Urothelium cell line (cell line): ENCODE data around the gene SLC4A1AP.
"Not testable (repeated sequence)": the region's sequence is repeated elsewhere in the genome, so short reads cannot be mapped to it uniquely, and the experiment has no call there.

Experiments
- DNase-seq: peaks from one replicate; pipeline ENCODE4 v3.0.0; 2011; ENCODE audit warnings: low spot score, mixed read lengths
- FAIRE-seq: peaks from 2 replicates; lab custom pipeline; 2011; peaks lifted over from hg19 to GRCh38; lab: Jason Lieb, UNC

The SLC4A1AP gene

GRCh38 chr2:27663285-27664153, at the start of gene SLC4A1AP, which contains the start of gene SUPT7L:
TSS of gene SLC4A1AP (plus strand) at chr2:27663889. CDS start at chr2:27663915, 26 bp downstream.
TSS of gene SUPT7L (minus strand) at chr2:27663614. CDS start at chr2:27662192, 1,422 bp downstream.
- peak; percentile 46 for FAIRE-seq
- DNase-seq, result peak; percentile 82

- DNase-seq, result no peak
- no peak for FAIRE-seq
Observed at GRCh38 chr2:27613985-27614384, 49.7 kb upstream of the SLC4A1AP start.

GRCh38 chr2:27615316-27615715, 48.4 kb upstream of the SLC4A1AP start:
- FAIRE-seq (no peak), DNase-seq (no peak)

GRCh38 chr2:27621524-27621923, 42.2 kb upstream of the SLC4A1AP start:
- DNase-seq (no peak), FAIRE-seq (no peak)

GRCh38 chr2:27622921-27623384, 40.7 kb upstream of the SLC4A1AP start:
- FAIRE-seq, result no peak
- DNase-seq, result peak; percentile 27

GRCh38 chr2:27624943-27625342, 38.7 kb upstream of the SLC4A1AP start:
- FAIRE-seq, result no peak
- no peak for DNase-seq

GRCh38 chr2:27626323-27626722, 37.4 kb upstream of the SLC4A1AP start:
- not testable (repeated sequence) for DNase-seq, FAIRE-seq

GRCh38 chr2:27626921-27627320, 36.8 kb upstream of the SLC4A1AP start:
- FAIRE-seq, DNase-seq: not testable (repeated sequence)

- FAIRE-seq, result no peak
- peak; percentile 63 for DNase-seq
Observed at GRCh38 chr2:27627963-27628766, 35.5 kb upstream of the SLC4A1AP start.

GRCh38 chr2:27628767-27629709, 34.7 kb upstream of the SLC4A1AP start, which contains the start of the genes CCDC121 and GPN1:
TSS of gene CCDC121 (minus strand) at chr2:27629012. CDS start at chr2:27627799, 1,213 bp downstream.
TSS of gene GPN1 (plus strand) at chr2:27629050. CDS start at chr2:27629059, 9 bp downstream.
- DNase-seq, result peak; percentile 97
- FAIRE-seq, result peak; percentile 82

GRCh38 chr2:27630257-27630656, 33.4 kb upstream of the SLC4A1AP start:
- DNase-seq, FAIRE-seq: not testable (repeated sequence)

- no peak for DNase-seq
- FAIRE-seq, result no peak
Observed at GRCh38 chr2:27634291-27634690, 29.4 kb upstream of the SLC4A1AP start.

GRCh38 chr2:27636766-27637165, 26.9 kb upstream of the SLC4A1AP start:
- DNase-seq, result no peak

GRCh38 chr2:27638037-27638637, 25.6 kb upstream of the SLC4A1AP start:
- no peak for DNase-seq
- peak; percentile 42 for FAIRE-seq

More at GRCh38 chr2:27636766-27637165, 26.9 kb upstream of the SLC4A1AP start:
- FAIRE-seq, result no peak

GRCh38 chr2:27638709-27639108, 25.0 kb upstream of the SLC4A1AP start:
- FAIRE-seq, result no peak
- DNase-seq, result no peak

- FAIRE-seq, result no peak
- no peak for DNase-seq
Observed at GRCh38 chr2:27640722-27641245, 22.9 kb upstream of the SLC4A1AP start.

GRCh38 chr2:27645197-27645596, 18.5 kb upstream of the SLC4A1AP start:
- FAIRE-seq, result no peak
- DNase-seq, result no peak

- no peak for DNase-seq
- FAIRE-seq, result no peak
Observed at GRCh38 chr2:27647289-27647688, 16.4 kb upstream of the SLC4A1AP start.

GRCh38 chr2:27647737-27648136, 16.0 kb upstream of the SLC4A1AP start:
- DNase-seq (no peak), FAIRE-seq (no peak)
